Neutrophil (primary cell): ENCODE data around the gene PRSS53.

Experiments
- H3K27ac ChIP-seq: fragments of 200-600 bp; sonication (generic); 2 replicates; pipeline ENCODE4 v1.5.1; 2016; ENCODE audit warnings: mild to moderate bottlenecking, moderate library complexity
- H3K27me3 ChIP-seq: fragments of 200-600 bp; sonication (generic); 2 replicates; pipeline ENCODE4 v1.6.0; 2016; ENCODE audit warnings: mild to moderate bottlenecking
- H3K36me3 ChIP-seq: fragments of 200-600 bp; sonication (generic); 2 replicates; pipeline ENCODE4 v1.5.1; 2017
- H3K4me1 ChIP-seq, 2 experiments: fragments of 200-600 bp in 1 of 2; sonication (generic) in 1 of 2; 1 replicate in 1 of 2; 2 replicates in 1 of 2; pipeline versions ENCODE4 v1.5.1 to v1.6.1; 2013 to 2016; ENCODE audit warnings: low read depth in 1 of 2, low read length in 1 of 2, mild to moderate bottlenecking in 1 of 2, moderate library complexity in 1 of 2; ENCODE audit not compliant: control insufficient read depth in 1 of 2, insufficient read depth in 1 of 2
- H3K4me3 ChIP-seq, 2 experiments: fragments of 200-600 bp in 1 of 2; sonication (generic) in 1 of 2; 1 replicate in 1 of 2; 2 replicates in 1 of 2; pipeline ENCODE4 v1.5.1; 2013 to 2016; ENCODE audit warnings: low read depth in 1 of 2, low read length in 1 of 2, mild to moderate bottlenecking in 1 of 2, moderate library complexity in 1 of 2
- H3K9me3 ChIP-seq: fragments of 200-600 bp; sonication (generic); 2 replicates; pipeline ENCODE4 v1.5.1; 2016
- CTCF ChIP-seq: fragments of 200-600 bp; sonication (generic); IDR thresholded peaks from 2 replicates; pipeline ENCODE4 v1.5.1; 2016; ENCODE audit warnings: antibody characterized with exemption

PRSS53 gene

GRCh38 chr16:31134091-31134571, 45.4 kb upstream of the PRSS53 start:
- Histone ChIP-seq H3K4me3 (peak overlapping the region in 1 of 2 experiments; percentile 24), H3K4me1 (peaks cover 46 to 49% of the 10 kb centered on the region in 2 experiments), H3K27ac (peak overlapping the region; percentile 64)

GRCh38 chr16:31133046-31133501, 44.3 kb upstream of the PRSS53 start:
- Histone ChIP-seq H3K4me1 (peaks cover 56 to 59% of the 10 kb centered on the region in 2 experiments), H3K9me3 (no peaks in the 10 kb centered on the region), H3K4me3 (no peak overlapping the region), H3K27ac (peak overlapping the region; percentile 64), H3K36me3 (peaks cover 7% of the 10 kb centered on the region), H3K27me3 (no peaks in the 10 kb centered on the region)
- no peak for TF ChIP-seq CTCF

More at GRCh38 chr16:31134091-31134571, 45.4 kb upstream of the PRSS53 start:
- TF ChIP-seq CTCF, result peak; percentile 4
- Histone ChIP-seq H3K36me3 (peaks cover 7% of the 10 kb centered on the region), H3K27me3 (no peaks in the 10 kb centered on the region), H3K9me3 (no peaks in the 10 kb centered on the region)

GRCh38 chr16:31132303-31132979, 43.7 kb upstream of the PRSS53 start:
- Histone ChIP-seq H3K27me3 (no peaks in the 10 kb centered on the region), H3K4me1 (peaks cover 63 to 66% of the 10 kb centered on the region in 2 experiments), H3K27ac (peak overlapping the region; percentile 98), H3K9me3 (no peaks in the 10 kb centered on the region), H3K4me3 (no peak overlapping the region), H3K36me3 (peaks cover 7% of the 10 kb centered on the region)
- no peak for TF ChIP-seq CTCF

- TF ChIP-seq CTCF, result no peak
- H3K4me3 ChIP-seq, result no peak overlapping the region
- H3K36me3 ChIP-seq, result peaks cover 9% of the 10 kb centered on the region
- H3K27ac ChIP-seq, result peak overlapping the region; percentile 98
- H3K9me3 ChIP-seq, result no peaks in the 10 kb centered on the region
- peaks cover 69 to 72% of the 10 kb centered on the region in 2 experiments for H3K4me1 ChIP-seq
- no peaks in the 10 kb centered on the region for H3K27me3 ChIP-seq
Measured at GRCh38 chr16:31131841-31132271, 43.1 kb upstream of the PRSS53 start.

GRCh38 chr16:31131416-31131815, 42.7 kb upstream of the PRSS53 start:
- peaks cover 11% of the 10 kb centered on the region for H3K36me3 ChIP-seq
- TF ChIP-seq CTCF, result no peak
- H3K27ac ChIP-seq, result peak overlapping the region; percentile 98
- no peaks in the 10 kb centered on the region for H3K9me3 ChIP-seq
- peaks cover 73 to 76% of the 10 kb centered on the region in 2 experiments for H3K4me1 ChIP-seq
- H3K27me3 ChIP-seq, result no peaks in the 10 kb centered on the region
- H3K4me3 ChIP-seq, result no peak overlapping the region
